Liver (tissue), 9 donors: Measurements from ENCODE around the gene TMEM212. TPM values are rescaled to one million over a fixed set of nuclear protein-coding genes. Genes with fewer than 3 reads are reported as not detected.

Experiments
- DNase-seq: peaks from one replicate; pipeline ENCODE4 v3.0.0-alpha.2; 2017; ENCODE audit warnings: low spot score
- H3K27ac ChIP-seq, 2 donors: one replicate each; pipeline ENCODE4 v1.7.0; 2013; ENCODE audit warnings: inconsistent platforms in 2 of 2, low read length in 2 of 2, control low read depth in 1 of 2, low read depth in 1 of 2, mild to moderate bottlenecking in 1 of 2
- H3K27me3 ChIP-seq, 4 donors: one replicate each; pipeline versions ENCODE4 v1.6.1 to v1.7.0; 2013; ENCODE audit warnings: low read length in 3 of 4, inconsistent platforms in 1 of 4, mild to moderate bottlenecking in 1 of 4, moderate library complexity in 1 of 4; ENCODE audit not compliant: control insufficient read depth in 4 of 4, insufficient read depth in 4 of 4
- H3K36me3 ChIP-seq, 4 donors: one replicate each; pipeline versions ENCODE4 v1.6.1 to v1.7.0; 2013; ENCODE audit warnings: low read length in 3 of 4, mild to moderate bottlenecking in 3 of 4, low read depth in 1 of 4, moderate library complexity in 1 of 4; ENCODE audit not compliant: control insufficient read depth in 4 of 4, insufficient read depth in 3 of 4
- H3K4me1 ChIP-seq, 4 donors: one replicate each; pipeline versions ENCODE4 v1.6.1 to v1.7.0; 2013; ENCODE audit warnings: low read length in 3 of 4, mild to moderate bottlenecking in 3 of 4, moderate library complexity in 1 of 4; ENCODE audit not compliant: control insufficient read depth in 4 of 4, insufficient read depth in 4 of 4
- H3K4me3 ChIP-seq, 3 donors: one replicate each; pipeline versions ENCODE4 v1.6.1 to v1.7.0; 2013; ENCODE audit warnings: low read length in 3 of 3, control low read depth in 1 of 3, low read depth in 1 of 3, mild to moderate bottlenecking in 1 of 3
- H3K9ac ChIP-seq, 2 donors: one replicate each; pipeline ENCODE4 v1.7.0; 2013; ENCODE audit warnings: low read length in 2 of 2, mild to moderate bottlenecking in 2 of 2, moderate library complexity in 2 of 2, control low read depth in 1 of 2, low read depth in 1 of 2
- H3K9me3 ChIP-seq, 4 donors: one replicate each; pipeline versions ENCODE4 v1.6.1 to v1.7.0; 2013; ENCODE audit warnings: low read length in 3 of 4; ENCODE audit not compliant: control insufficient read depth in 4 of 4
- CTCF ChIP-seq: fragments of 150-350 bp; IDR thresholded peaks from 2 replicates; pipeline ENCODE4 v1.5.1; 2017; ENCODE audit warnings: improper control_type of control experiment, low read depth, low read length; ENCODE audit not compliant: missing input control
- EGR1 ChIP-seq, 2 donors: IDR thresholded peaks; 2 replicates each; pipeline ENCODE4 v1.6.1; 2016 to 2018; ENCODE audit warnings: antibody characterized with exemption in 2 of 2, low read depth in 2 of 2
- FOXA1 ChIP-seq: IDR thresholded peaks from 2 replicates; pipeline ENCODE4 v1.6.1; 2016; ENCODE audit warnings: antibody characterized with exemption
- FOXA2 ChIP-seq: IDR thresholded peaks from 2 replicates; pipeline ENCODE4 v1.6.1; 2016; ENCODE audit warnings: antibody characterized with exemption
- GABPA ChIP-seq, 2 donors: IDR thresholded peaks in 1 of 2; conservative IDR thresholded peaks in 1 of 2; 2 replicates each; pipeline ENCODE4 v1.6.1; 2016; ENCODE audit warnings: antibody characterized with exemption in 2 of 2, mild to moderate bottlenecking in 1 of 2, moderate library complexity in 1 of 2
- HNF4A ChIP-seq, 2 donors: conservative IDR thresholded peaks; 2 replicates each; pipeline ENCODE4 v1.6.1; 2016; ENCODE audit warnings: antibody characterized with exemption in 2 of 2, mild to moderate bottlenecking in 2 of 2
- JUND ChIP-seq, 2 donors: IDR thresholded peaks; 2 replicates each; pipeline ENCODE4 v1.6.1; 2016; ENCODE audit warnings: antibody characterized with exemption in 2 of 2
- MAX ChIP-seq: IDR thresholded peaks from 2 replicates; pipeline ENCODE4 v1.6.1; 2016; ENCODE audit warnings: antibody characterized with exemption
- NR2F2 ChIP-seq: IDR thresholded peaks from 2 replicates; pipeline ENCODE4 v1.6.1; 2016; ENCODE audit warnings: antibody characterized with exemption
- RAD21 ChIP-seq, 2 donors: IDR thresholded peaks; 2 replicates each; pipeline ENCODE4 v1.6.1; 2016; ENCODE audit warnings: antibody characterized with exemption in 2 of 2, mild to moderate bottlenecking in 2 of 2
- RXRA ChIP-seq, 2 donors: IDR thresholded peaks; 2 replicates each; pipeline ENCODE4 v1.6.1; 2017 to 2018; ENCODE audit warnings: antibody characterized with exemption in 2 of 2, mild to moderate bottlenecking in 1 of 2
- SP1 ChIP-seq: IDR thresholded peaks from 2 replicates; pipeline ENCODE4 v1.6.1; 2018; ENCODE audit warnings: antibody characterized with exemption, mild to moderate bottlenecking
- TAF1 ChIP-seq: conservative IDR thresholded peaks from 2 replicates; pipeline ENCODE4 v1.6.1; 2016; ENCODE audit warnings: antibody characterized with exemption, mild to moderate bottlenecking
- YY1 ChIP-seq: IDR thresholded peaks from 2 replicates; pipeline ENCODE4 v1.6.1; 2016; ENCODE audit warnings: antibody characterized with exemption, mild to moderate bottlenecking
- WGBS: extraction: QIAGEN DNeasy Blood & Tissue Kit; methylation state at CpG from one replicate; pipeline ENCODE4 v1.1.7; 2013; 5-methylcytosine and 5-hydroxymethylcytosine counted together
- polyA plus RNA-seq, 2 donors: library from polyadenylated mRNA; stranded (reverse) in 1 of 2; unstranded in 1 of 2; fragments of 200-250 nt in 1 of 2; fragments of >200 nt in 1 of 2; fragmentation: Nextera tagmentation in 1 of 2; extraction: Ambion mirVana in 1 of 2; gene quantifications; one replicate each; pipeline versions ENCODE4 v1.2.1 to v1.2.3, GENCODE V29; 2013 to 2015
- total RNA-seq, 2 donors: library from RNA; depleted of rRNA; stranded (reverse); fragments of >200 nt; gene quantifications; one replicate each; pipeline ENCODE4 v1.2.3, GENCODE V29; 2014
- TF ChIP-seq, protein P1 (sequence below): IDR thresholded peaks from 2 replicates; pipeline ENCODE4 v1.6.1; 2016; ENCODE audit warnings: antibody characterized with exemption, mild to moderate bottlenecking
- TF ChIP-seq, protein P2 (sequence below): IDR thresholded peaks from 2 replicates; pipeline ENCODE4 v1.6.1; 2016; ENCODE audit warnings: antibody characterized with exemption
- donor health status: healthy.
- donor health status: healthy.
- donor health status: healthy.
- donor health status: healthy.
- donor health status: healthy.

Gene TMEM212
- total and polyA plus RNA-seq, 4 donors, result not detected

DNA sequence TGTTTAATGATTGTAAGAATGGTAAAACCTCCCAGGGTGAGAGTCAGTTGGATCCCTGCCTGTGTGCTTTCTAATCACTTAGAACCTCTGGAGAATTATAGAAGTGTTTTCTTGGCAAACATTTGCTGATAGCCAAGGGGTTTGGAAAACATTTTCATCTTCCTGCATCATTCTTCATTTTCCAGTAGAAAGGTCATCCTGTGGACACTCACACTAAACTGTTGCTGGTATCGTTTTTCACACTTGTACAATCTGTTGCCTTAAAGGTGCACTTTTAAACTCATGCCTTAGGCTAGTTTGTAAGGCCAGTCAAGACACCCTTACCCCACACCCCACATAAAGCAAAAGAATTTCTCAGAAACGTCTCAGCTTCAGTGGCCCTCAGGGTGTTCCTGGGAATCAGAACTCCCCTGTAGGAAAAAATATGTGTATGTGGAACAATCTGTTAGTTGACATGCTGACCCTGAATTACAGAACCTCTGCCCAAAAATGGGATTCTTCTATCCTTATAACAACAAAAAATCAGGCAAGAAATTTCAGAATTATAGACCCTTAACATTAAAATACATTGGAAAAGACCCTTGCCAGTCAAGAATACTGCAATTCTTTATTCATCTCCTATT is 27.1 kb upstream of the TMEM212 start:
- DNase-seq, result no peak
- no peak overlapping the region for H3K27ac ChIP-seq
- H3K4me1 ChIP-seq, result peaks cover 0 to 6% (median 2%) of the 10 kb centered on the region in 4 donors
- H3K9ac ChIP-seq, result no peak overlapping the region
- no peaks in the 10 kb centered on the region for H3K9me3 ChIP-seq
- 74% methylated on average over 2 of the region's 2 CpGs for whole genome bisulfite sequencing
- no peaks in the 10 kb centered on the region for H3K36me3 ChIP-seq
- no peak overlapping the region for H3K4me3 ChIP-seq
- TF ChIP-seq FOXA1 (no peak), SP1 (no peak), HNF4A (conservative IDR thresholded peaks at IDR 0.05) (no peak), MAX (no peak), RXRA (IDR thresholded peaks at IDR 0.05) (no peak), CTCF (no peak), TAF1 (no peak), YY1 (no peak), FOXA2 (no peak), NR2F2 (no peak), GABPA (IDR thresholded peaks at IDR 0.05 in 1 of 2, conservative IDR thresholded peaks at IDR 0.05 in 1 of 2) (no peak), EGR1 (IDR thresholded peaks at IDR 0.05; ENCODE audit: low read depth in 2 of 2) (no peak), RAD21 (IDR thresholded peaks at IDR 0.05) (no peak), JUND (IDR thresholded peaks at IDR 0.05) (no peak)
- TF ChIP-seq, protein P1, sequence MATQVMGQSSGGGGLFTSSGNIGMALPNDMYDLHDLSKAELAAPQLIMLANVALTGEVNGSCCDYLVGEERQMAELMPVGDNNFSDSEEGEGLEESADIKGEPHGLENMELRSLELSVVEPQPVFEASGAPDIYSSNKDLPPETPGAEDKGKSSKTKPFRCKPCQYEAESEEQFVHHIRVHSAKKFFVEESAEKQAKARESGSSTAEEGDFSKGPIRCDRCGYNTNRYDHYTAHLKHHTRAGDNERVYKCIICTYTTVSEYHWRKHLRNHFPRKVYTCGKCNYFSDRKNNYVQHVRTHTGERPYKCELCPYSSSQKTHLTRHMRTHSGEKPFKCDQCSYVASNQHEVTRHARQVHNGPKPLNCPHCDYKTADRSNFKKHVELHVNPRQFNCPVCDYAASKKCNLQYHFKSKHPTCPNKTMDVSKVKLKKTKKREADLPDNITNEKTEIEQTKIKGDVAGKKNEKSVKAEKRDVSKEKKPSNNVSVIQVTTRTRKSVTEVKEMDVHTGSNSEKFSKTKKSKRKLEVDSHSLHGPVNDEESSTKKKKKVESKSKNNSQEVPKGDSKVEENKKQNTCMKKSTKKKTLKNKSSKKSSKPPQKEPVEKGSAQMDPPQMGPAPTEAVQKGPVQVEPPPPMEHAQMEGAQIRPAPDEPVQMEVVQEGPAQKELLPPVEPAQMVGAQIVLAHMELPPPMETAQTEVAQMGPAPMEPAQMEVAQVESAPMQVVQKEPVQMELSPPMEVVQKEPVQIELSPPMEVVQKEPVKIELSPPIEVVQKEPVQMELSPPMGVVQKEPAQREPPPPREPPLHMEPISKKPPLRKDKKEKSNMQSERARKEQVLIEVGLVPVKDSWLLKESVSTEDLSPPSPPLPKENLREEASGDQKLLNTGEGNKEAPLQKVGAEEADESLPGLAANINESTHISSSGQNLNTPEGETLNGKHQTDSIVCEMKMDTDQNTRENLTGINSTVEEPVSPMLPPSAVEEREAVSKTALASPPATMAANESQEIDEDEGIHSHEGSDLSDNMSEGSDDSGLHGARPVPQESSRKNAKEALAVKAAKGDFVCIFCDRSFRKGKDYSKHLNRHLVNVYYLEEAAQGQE, result no peak
- TF ChIP-seq, protein P2, sequence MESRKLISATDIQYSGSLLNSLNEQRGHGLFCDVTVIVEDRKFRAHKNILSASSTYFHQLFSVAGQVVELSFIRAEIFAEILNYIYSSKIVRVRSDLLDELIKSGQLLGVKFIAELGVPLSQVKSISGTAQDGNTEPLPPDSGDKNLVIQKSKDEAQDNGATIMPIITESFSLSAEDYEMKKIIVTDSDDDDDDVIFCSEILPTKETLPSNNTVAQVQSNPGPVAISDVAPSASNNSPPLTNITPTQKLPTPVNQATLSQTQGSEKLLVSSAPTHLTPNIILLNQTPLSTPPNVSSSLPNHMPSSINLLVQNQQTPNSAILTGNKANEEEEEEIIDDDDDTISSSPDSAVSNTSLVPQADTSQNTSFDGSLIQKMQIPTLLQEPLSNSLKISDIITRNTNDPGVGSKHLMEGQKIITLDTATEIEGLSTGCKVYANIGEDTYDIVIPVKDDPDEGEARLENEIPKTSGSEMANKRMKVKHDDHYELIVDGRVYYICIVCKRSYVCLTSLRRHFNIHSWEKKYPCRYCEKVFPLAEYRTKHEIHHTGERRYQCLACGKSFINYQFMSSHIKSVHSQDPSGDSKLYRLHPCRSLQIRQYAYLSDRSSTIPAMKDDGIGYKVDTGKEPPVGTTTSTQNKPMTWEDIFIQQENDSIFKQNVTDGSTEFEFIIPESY, result no peak
- no peaks in the 10 kb centered on the region for H3K27me3 ChIP-seq
